CD4-positive, alpha-beta T cell (primary cell): ENCODE results near the gene PKD1L1. TPM values are rescaled to one million over a fixed set of nuclear protein-coding genes. Genes with fewer than 3 reads are reported as not detected.
A peak's percentile ranks its signal among the peaks of the same experiment; 100 is the strongest.

ENCODE experiments used
- ATAC-seq: fragments of 200-7000 bp; cut with Tn5 transposase; one replicate; pipeline ENCODE4 v1.10.0; 2022; ENCODE audit warnings: mild to moderate bottlenecking; ENCODE audit not compliant: poor library complexity
- CTCF ChIA-PET: fragments of 350-600 bp; sonication (Branson Sonifier 250); formaldehyde crosslinking; loops from one replicate; lab custom pipeline; 2021; ENCODE audit warnings: antibody characterized with exemption, inconsistent platforms; lab: Charles Lee
- POLR2A ChIA-PET: fragments of 350-600 bp; sonication (Branson Sonifier 250); formaldehyde crosslinking; loops from one replicate; lab custom pipeline; 2021; ENCODE audit warnings: antibody characterized with exemption, inconsistent platforms; lab: Charles Lee
- DNase-seq, 14 experiments: peaks; one replicate each; pipeline ENCODE4 v3.0.0-alpha.2; 2013 to 2020; ENCODE audit warnings: mixed read lengths in 2 of 14
- H3K27ac ChIP-seq, 2 donors: one replicate each; pipeline versions ENCODE4 v1.5.1 to v1.7.0; 2013; ENCODE audit warnings: low read length in 2 of 2, low read depth in 1 of 2, mild to moderate bottlenecking in 1 of 2
- H3K27me3 ChIP-seq, 2 experiments: 1 replicate in 1 of 2; 2 replicates in 1 of 2; pipeline versions ENCODE4 v1.6.1 to v1.7.0; 2013; ENCODE audit warnings: low read length in 2 of 2, control low read depth in 1 of 2, mild to moderate bottlenecking in 1 of 2, moderate library complexity in 1 of 2; ENCODE audit not compliant: insufficient read depth in 2 of 2, control insufficient read depth in 1 of 2
- H3K36me3 ChIP-seq: one replicate; pipeline ENCODE4 v1.6.1; 2013; ENCODE audit warnings: low read length, control low read depth; ENCODE audit not compliant: insufficient read depth
- H3K4me1 ChIP-seq: one replicate; pipeline ENCODE4 v1.6.1; 2013; ENCODE audit warnings: low read length, control low read depth; ENCODE audit not compliant: insufficient read depth
- H3K4me3 ChIP-seq: one replicate; pipeline ENCODE4 v1.5.1; 2013; ENCODE audit warnings: mild to moderate bottlenecking, low read length, moderate library complexity
- H3K9me3 ChIP-seq, 2 experiments: 1 replicate in 1 of 2; 2 replicates in 1 of 2; pipeline versions ENCODE4 v1.6.1 to v1.7.0; 2013; ENCODE audit warnings: low read length in 2 of 2, mild to moderate bottlenecking in 2 of 2, control low read depth in 1 of 2, moderate library complexity in 1 of 2; ENCODE audit not compliant: control insufficient read depth in 1 of 2, insufficient read depth in 1 of 2
- H3K27ac Mint-ChIP-seq: one replicate; pipeline ENCODE4 v1.8.0; 2020; ENCODE audit warnings: mixed read lengths
- H3K27me3 Mint-ChIP-seq: one replicate; pipeline ENCODE4 v1.8.0; 2021; ENCODE audit warnings: mixed read lengths
- H3K36me3 Mint-ChIP-seq: one replicate; pipeline ENCODE4 v1.8.0; 2021; ENCODE audit warnings: low read depth, mixed read lengths
- H3K4me1 Mint-ChIP-seq: one replicate; pipeline ENCODE4 v1.8.0; 2021; ENCODE audit warnings: low read depth, mixed read lengths
- H3K4me3 Mint-ChIP-seq: one replicate; pipeline ENCODE4 v1.8.0; 2020; ENCODE audit warnings: mild to moderate bottlenecking, mixed read lengths
- H3K9me3 Mint-ChIP-seq: one replicate; pipeline ENCODE4 v1.8.0; 2020; ENCODE audit warnings: mixed read lengths
- intact Hi-C, 2 experiments: fragments of 100-400 bp; cut with DNase I in 1 of 2; cut with micrococcal nuclease in 1 of 2; formaldehyde crosslinking; loops; one replicate each; pipeline versions ENCODE4 v1.15.1 to v1.9.0; 2023 to 2025; cut with DNase I, micrococcal nuclease
- total RNA-seq, 174 experiments: library from RNA in 2 of 174; stranded (reverse) in 2 of 174; gene quantifications; one replicate each; pipeline ENCODE4 v1.2.3 and lab custom pipeline; 2021 to 2026
- TF ChIP-seq, protein P1 (sequence below): fragments of 200-600 bp; IDR thresholded peaks from one replicate; pipeline ENCODE4 v1.8.0; 2022; ENCODE audit warnings: antibody characterized with exemption, mild to moderate bottlenecking

PKD1L1 gene
- total RNA-seq, 2 experiments from 2014 or later: 0.20 to 0.25 TPM

DNA sequence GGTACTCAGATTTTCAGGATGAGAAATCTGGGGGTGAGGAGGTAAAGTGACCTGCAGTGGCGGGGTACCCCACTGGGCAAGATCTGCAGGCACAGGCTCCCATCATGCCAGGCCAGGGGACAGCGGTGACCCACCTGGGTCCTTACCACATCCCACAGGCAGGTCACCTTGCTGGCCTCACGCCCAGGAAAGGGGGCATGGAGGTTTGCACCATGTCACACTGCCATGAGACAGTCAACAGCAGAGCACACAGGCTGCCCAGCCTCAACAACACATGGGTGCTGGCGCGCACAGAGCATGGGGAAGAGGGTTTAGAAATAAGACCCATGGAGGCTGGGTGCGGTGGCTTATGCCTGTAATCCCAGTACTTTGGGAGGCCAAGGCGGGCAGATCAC, 914 bp downstream of the PKD1L1 start:
- no peaks in the 10 kb centered on the region for H3K9me3 Mint-ChIP-seq
- H3K27me3 ChIP-seq: no peaks in the 10 kb centered on the region
- H3K27ac ChIP-seq: no peak overlapping the region
- ATAC-seq (no peak), DNase-seq (no peak)
- no peak overlapping the region for H3K4me3 ChIP-seq
- no peaks in the 10 kb centered on the region for H3K36me3 ChIP-seq
- no peaks in the 10 kb centered on the region for H3K36me3 Mint-ChIP-seq
- no peaks in the 10 kb centered on the region for H3K9me3 ChIP-seq
- POLR2A ChIA-PET: no interaction called here
- no peaks in the 10 kb centered on the region for H3K27me3 Mint-ChIP-seq
- intact Hi-C loops: loop anchor here (5.0 to 10.0 kb wide), 2 partner anchors 1217 to 1905 kb away; no protein-coding TSS in a partner anchor
- CTCF ChIA-PET: no interaction called here
- H3K4me3 Mint-ChIP-seq: no peak overlapping the region
- no peaks in the 10 kb centered on the region for H3K4me1 ChIP-seq
- no peaks in the 10 kb centered on the region for H3K4me1 Mint-ChIP-seq
- TF ChIP-seq, protein P1, sequence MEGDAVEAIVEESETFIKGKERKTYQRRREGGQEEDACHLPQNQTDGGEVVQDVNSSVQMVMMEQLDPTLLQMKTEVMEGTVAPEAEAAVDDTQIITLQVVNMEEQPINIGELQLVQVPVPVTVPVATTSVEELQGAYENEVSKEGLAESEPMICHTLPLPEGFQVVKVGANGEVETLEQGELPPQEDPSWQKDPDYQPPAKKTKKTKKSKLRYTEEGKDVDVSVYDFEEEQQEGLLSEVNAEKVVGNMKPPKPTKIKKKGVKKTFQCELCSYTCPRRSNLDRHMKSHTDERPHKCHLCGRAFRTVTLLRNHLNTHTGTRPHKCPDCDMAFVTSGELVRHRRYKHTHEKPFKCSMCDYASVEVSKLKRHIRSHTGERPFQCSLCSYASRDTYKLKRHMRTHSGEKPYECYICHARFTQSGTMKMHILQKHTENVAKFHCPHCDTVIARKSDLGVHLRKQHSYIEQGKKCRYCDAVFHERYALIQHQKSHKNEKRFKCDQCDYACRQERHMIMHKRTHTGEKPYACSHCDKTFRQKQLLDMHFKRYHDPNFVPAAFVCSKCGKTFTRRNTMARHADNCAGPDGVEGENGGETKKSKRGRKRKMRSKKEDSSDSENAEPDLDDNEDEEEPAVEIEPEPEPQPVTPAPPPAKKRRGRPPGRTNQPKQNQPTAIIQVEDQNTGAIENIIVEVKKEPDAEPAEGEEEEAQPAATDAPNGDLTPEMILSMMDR: no peak
- no peak overlapping the region for H3K27ac Mint-ChIP-seq

DNA sequence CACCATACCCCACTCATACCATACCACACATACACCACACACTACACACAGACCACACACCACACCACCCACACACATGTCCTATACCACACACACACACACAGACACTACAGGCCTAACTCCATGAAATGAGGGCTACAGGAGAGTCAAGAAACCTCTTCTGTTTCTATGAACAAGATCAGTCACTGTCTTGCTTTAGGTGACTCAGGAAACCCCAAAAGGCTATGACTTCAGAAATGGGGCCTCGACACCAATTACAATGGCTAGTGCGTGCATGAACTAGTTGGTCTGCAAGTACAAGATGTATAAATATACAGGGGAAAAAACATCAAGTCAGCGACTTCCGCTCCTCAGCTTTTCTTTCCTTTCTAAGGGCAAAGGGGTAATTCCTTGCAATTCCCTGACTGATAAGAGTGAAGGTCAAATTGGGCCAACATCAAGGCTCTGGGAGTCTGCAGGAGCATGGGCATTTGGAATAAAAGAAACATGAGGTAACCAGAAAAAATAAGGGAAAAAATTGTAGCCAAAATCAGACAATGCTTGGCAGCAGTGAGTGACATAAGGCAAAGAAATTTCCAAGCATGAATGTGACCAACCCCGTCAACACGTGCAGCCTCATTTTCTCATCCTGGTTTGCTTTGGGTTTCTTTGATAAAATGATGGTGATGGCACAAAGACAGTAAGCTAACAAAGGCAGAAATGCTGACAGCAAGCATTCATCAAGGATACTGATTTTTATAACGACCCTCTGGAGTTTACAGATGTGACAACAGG, 1.5 kb downstream of the PKD1L1 start:
- H3K9me3 ChIP-seq: no peaks in the 10 kb centered on the region
- TF ChIP-seq, protein P1: no peak
- no peak overlapping the region for H3K27ac Mint-ChIP-seq
- no peaks in the 10 kb centered on the region for H3K36me3 ChIP-seq
- no peaks in the 10 kb centered on the region for H3K27me3 Mint-ChIP-seq
- no peaks in the 10 kb centered on the region for H3K4me1 Mint-ChIP-seq
- POLR2A ChIA-PET: no interaction called here
- H3K4me1 ChIP-seq: no peaks in the 10 kb centered on the region
- no peaks in the 10 kb centered on the region for H3K27me3 ChIP-seq
- H3K4me3 Mint-ChIP-seq: no peak overlapping the region
- CTCF ChIA-PET: no interaction called here
- no peak overlapping the region for H3K4me3 ChIP-seq
- H3K9me3 Mint-ChIP-seq: no peaks in the 10 kb centered on the region
- H3K27ac ChIP-seq: no peak overlapping the region
- no peak for ATAC-seq
- no peak for DNase-seq
- intact Hi-C loops: loop anchor here (1.0 to 10.0 kb wide), 3 partner anchors 14 to 1906 kb away; no protein-coding TSS in a partner anchor
- H3K36me3 Mint-ChIP-seq: no peaks in the 10 kb centered on the region

DNA sequence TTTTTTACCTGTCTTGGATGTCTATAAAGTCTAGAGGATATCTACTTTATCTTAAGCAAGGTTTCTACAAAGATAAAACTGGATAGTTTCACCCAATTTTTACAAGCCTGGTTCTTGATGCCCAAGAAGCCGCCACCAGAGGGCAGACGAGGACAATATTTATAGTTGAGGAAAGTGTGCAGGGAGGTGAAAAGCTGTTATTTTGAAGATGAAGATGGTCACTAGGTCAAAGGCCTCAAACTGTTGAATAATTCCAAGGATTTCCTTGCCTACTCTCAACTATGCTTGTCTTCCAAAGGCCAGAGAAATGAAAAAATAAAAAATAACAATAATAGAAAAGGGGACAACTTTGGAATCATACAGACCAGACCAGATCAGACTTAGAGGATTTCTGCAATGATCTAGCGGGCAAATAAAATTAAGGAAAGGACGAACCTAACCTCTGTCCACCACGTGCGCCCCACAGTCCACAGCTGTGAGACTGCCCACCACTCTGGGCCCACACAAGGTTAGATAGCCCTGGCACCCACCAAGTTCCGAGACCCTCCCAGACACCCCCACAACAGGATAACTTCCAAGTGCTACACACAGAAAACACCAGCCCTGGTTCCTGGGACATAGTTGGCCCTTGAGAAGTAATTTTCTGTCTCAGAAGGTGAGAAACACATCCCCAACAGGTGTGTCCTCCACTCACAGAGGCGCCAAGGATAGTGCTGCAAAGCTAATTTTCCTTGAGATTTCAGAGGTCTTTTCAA, 2.8 kb downstream of the PKD1L1 start:
- POLR2A ChIA-PET: interaction anchor here (0.7 kb wide), 1 partner anchor 17 kb away, joined by 3 read pairs; no protein-coding TSS in a partner anchor
- Histone ChIP-seq H3K9me3 (no peaks in the 10 kb centered on the region), H3K4me3 (no peak overlapping the region), H3K4me1 (no peaks in the 10 kb centered on the region), H3K27ac (no peak overlapping the region), H3K27me3 (no peaks in the 10 kb centered on the region), H3K36me3 (no peaks in the 10 kb centered on the region)
- no peak overlapping the region for H3K27ac Mint-ChIP-seq
- no peaks in the 10 kb centered on the region for H3K9me3 Mint-ChIP-seq
- no peaks in the 10 kb centered on the region for H3K27me3 Mint-ChIP-seq
- intact Hi-C loops: loop anchor here (1.0 to 10.0 kb wide), 5 partner anchors 15 to 1907 kb away; no protein-coding TSS in a partner anchor
- no peaks in the 10 kb centered on the region for H3K36me3 Mint-ChIP-seq
- DNase-seq (peak; percentile 57 to 84 (median 72)), ATAC-seq (peak; percentile 54)
- H3K4me3 Mint-ChIP-seq: no peak overlapping the region
- TF ChIP-seq, protein P1: peak; percentile 86
- no peaks in the 10 kb centered on the region for H3K4me1 Mint-ChIP-seq
- CTCF ChIA-PET: interaction anchor here (0.7 to 2.3 kb wide), 7 partner anchors 17 to 209 kb away, joined by 3 to 25 read pairs (median 5); no protein-coding TSS in a partner anchor
